ENCODE results near the gene OXER1. TPM values are rescaled to one million over a fixed set of nuclear protein-coding genes. Genes with fewer than 3 reads are reported as not detected.

OXER1 gene
- total and polyA plus RNA-seq, 2 of the 13 experiments (the other 11 are each of a cell fraction or from before 2014, with no cell fraction given) = 8.0 to 9.0 TPM

DNA sequence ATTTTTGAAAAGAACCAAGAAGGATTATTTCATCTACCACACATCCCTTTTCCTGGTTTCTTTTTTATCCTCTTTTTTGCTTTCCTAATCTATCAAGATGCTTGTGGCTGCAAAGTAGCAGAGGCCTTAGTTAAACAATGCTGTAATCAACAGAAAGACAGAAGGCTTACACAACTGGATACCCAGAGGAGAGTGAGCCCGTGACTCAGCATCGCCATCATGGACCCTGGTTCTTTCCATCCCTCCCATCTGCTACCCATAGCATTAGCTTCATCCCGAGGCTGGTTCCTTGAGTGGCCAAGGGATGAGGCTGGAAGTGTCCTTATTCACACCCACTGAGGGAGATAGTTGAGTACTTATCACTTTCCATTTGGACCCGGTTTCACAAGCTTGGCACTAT, 35.9 kb upstream of the OXER1 start:
- no peak overlapping the region for H3K27ac ChIP-seq (ENCODE audit: extremely low read length, insufficient read depth, low read length)
- no peak overlapping the region for H3K9ac ChIP-seq (ENCODE audit: insufficient read depth, low read depth, low read length)
- no peak overlapping the region for H3K4me2 ChIP-seq (ENCODE audit: low read depth, low read length)
- POLR2A ChIA-PET = interaction anchor here (2.1 to 2.9 kb wide), 3 partner anchors 8 to 12 kb away, joined by 14 to 40 read pairs (median 27); partner anchors contain the start of gene HAAO
- FAIRE-seq (peak; percentile 15), ATAC-seq (peak; percentile 11), DNase-seq (ENCODE audit: low spot score) (no peak)
- WGBS (ENCODE audit: low lambda C conversion rate) = 68% methylated on average over 4 of the region's 4 CpGs
- H3K9me3 ChIP-seq (ENCODE audit: low read length) = no peaks in the 10 kb centered on the region
- H2AFZ ChIP-seq (ENCODE audit: low read length) = no peak overlapping the region
- no peak overlapping the region for H3K4me3 ChIP-seq (replicated peaks in 1 of 3; ENCODE audit: insufficient read depth in 1 of 3, low read depth in 2 of 3, low read length in 3 of 3)
- peaks cover 31% of the 10 kb centered on the region for H3K4me1 ChIP-seq (ENCODE audit: insufficient read depth, low read length)
- H4K20me1 ChIP-seq (ENCODE audit: insufficient read depth, low read length) = no peaks in the 10 kb centered on the region
- no TSS peak for BruUV-seq (replicated peaks)
- CTCF ChIA-PET (ENCODE audit: low intra/inter-chr PET ratio, low total read pairs) = no interaction called here
- intact Hi-C loops (cut with micrococcal nuclease; ENCODE audit: unreplicated experiment) = no loop called here
- H3K79me2 ChIP-seq (ENCODE audit: insufficient read depth, low read length) = peaks cover 14% of the 10 kb centered on the region
- in situ Hi-C loops (cut with HindIII; ENCODE audit: extremely low pct_ligation_motif_present, low pct_unique_long_range_greater_than_20kb) = no loop called here
- peaks cover 3% of the 10 kb centered on the region in 2 experiments; a peak in 1 of 5 replicates for H3K36me3 ChIP-seq (replicated peaks in 1 of 2; ENCODE audit: control insufficient read depth in 1 of 2, insufficient read depth in 2 of 2, low read length in 2 of 2)
- no peaks in the 10 kb centered on the region for H3K27me3 ChIP-seq (ENCODE audit: control insufficient read depth in 1 of 2, insufficient read depth in 2 of 2, low read length in 2 of 2)
- TF ChIP-seq, protein P1, sequence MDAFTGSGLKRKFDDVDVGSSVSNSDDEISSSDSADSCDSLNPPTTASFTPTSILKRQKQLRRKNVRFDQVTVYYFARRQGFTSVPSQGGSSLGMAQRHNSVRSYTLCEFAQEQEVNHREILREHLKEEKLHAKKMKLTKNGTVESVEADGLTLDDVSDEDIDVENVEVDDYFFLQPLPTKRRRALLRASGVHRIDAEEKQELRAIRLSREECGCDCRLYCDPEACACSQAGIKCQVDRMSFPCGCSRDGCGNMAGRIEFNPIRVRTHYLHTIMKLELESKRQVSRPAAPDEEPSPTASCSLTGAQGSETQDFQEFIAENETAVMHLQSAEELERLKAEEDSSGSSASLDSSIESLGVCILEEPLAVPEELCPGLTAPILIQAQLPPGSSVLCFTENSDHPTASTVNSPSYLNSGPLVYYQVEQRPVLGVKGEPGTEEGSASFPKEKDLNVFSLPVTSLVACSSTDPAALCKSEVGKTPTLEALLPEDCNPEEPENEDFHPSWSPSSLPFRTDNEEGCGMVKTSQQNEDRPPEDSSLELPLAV (CRISPR knock-in tag; conservative IDR thresholded peaks at IDR 0.05; ENCODE audit: low read depth) = no peak
- TF ChIP-seq, protein P2, sequence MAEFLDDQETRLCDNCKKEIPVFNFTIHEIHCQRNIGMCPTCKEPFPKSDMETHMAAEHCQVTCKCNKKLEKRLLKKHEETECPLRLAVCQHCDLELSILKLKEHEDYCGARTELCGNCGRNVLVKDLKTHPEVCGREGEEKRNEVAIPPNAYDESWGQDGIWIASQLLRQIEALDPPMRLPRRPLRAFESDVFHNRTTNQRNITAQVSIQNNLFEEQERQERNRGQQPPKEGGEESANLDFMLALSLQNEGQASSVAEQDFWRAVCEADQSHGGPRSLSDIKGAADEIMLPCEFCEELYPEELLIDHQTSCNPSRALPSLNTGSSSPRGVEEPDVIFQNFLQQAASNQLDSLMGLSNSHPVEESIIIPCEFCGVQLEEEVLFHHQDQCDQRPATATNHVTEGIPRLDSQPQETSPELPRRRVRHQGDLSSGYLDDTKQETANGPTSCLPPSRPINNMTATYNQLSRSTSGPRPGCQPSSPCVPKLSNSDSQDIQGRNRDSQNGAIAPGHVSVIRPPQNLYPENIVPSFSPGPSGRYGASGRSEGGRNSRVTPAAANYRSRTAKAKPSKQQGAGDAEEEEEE (CRISPR knock-in tag; IDR thresholded peaks at IDR 0.05; ENCODE audit: borderline replicate concordance) = no peak
- TF ChIP-seq RXRB (CRISPR knock-in tag; IDR thresholded peaks at IDR 0.05; ENCODE audit: borderline replicate concordance) = no peak
- TF ChIP-seq ZNF263 (CRISPR knock-in tag; IDR thresholded peaks at IDR 0.05) = no peak
- TF ChIP-seq ZNF878 (CRISPR knock-in tag; IDR thresholded peaks at IDR 0.05) = 0 out of 2 replicates have a peak, but pooled peaks have one; percentile 34
- TF ChIP-seq AGO2 (optimal IDR thresholded peaks at IDR 0.05; ENCODE audit: low read depth, low read length) = peak; percentile 25
- 0 out of 2 replicates have a peak, but pooled peaks have one; percentile 15 for TF ChIP-seq MAFF (IDR thresholded peaks at IDR 0.05; ENCODE audit: low read depth, low read length)
- TF ChIP-seq, protein P3, sequence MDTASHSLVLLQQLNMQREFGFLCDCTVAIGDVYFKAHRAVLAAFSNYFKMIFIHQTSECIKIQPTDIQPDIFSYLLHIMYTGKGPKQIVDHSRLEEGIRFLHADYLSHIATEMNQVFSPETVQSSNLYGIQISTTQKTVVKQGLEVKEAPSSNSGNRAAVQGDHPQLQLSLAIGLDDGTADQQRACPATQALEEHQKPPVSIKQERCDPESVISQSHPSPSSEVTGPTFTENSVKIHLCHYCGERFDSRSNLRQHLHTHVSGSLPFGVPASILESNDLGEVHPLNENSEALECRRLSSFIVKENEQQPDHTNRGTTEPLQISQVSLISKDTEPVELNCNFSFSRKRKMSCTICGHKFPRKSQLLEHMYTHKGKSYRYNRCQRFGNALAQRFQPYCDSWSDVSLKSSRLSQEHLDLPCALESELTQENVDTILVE (CRISPR knock-in tag; IDR thresholded peaks at IDR 0.05) = 0 out of 2 replicates have a peak, but pooled peaks have one; percentile 16
- TF ChIP-seq MAFG (CRISPR knock-in tag; IDR thresholded peaks at IDR 0.05) = no peak
- TF ChIP-seq DR1 (CRISPR knock-in tag; IDR thresholded peaks at IDR 0.05) = no peak
- TF ChIP-seq FOSL2 (CRISPR knock-in tag; IDR thresholded peaks at IDR 0.05) = peak; percentile 58
- TF ChIP-seq POLR2A (IDR thresholded peaks at IDR 0.05; ENCODE audit: insufficient read depth in 1 of 2, low read depth in 2 of 2, low read length in 2 of 2) = peak in 1 of 2 experiments; percentile 13; a peak in 1 of 4 replicates
- 0 out of 2 replicates have a peak, but pooled peaks have one; percentile 30 for TF ChIP-seq SSRP1 (CRISPR knock-in tag; IDR thresholded peaks at IDR 0.05)
- TF ChIP-seq ZNF543 (CRISPR knock-in tag; IDR thresholded peaks at IDR 0.05) = no peak
- TF ChIP-seq ZGPAT (CRISPR knock-in tag; IDR thresholded peaks at IDR 0.05) = 0 out of 2 replicates have a peak, but pooled peaks have one; percentile 22
- no peak for TF ChIP-seq ZBED4 (CRISPR knock-in tag; IDR thresholded peaks at IDR 0.05; ENCODE audit: borderline replicate concordance)
